ENCODE measurements around the gene RPTOR. TPM values are rescaled to one million over a fixed set of nuclear protein-coding genes. Genes with fewer than 3 reads are reported as not detected.

The RPTOR gene
- polyA plus RNA-seq, 1 experiment = 10.8 TPM

DNA sequence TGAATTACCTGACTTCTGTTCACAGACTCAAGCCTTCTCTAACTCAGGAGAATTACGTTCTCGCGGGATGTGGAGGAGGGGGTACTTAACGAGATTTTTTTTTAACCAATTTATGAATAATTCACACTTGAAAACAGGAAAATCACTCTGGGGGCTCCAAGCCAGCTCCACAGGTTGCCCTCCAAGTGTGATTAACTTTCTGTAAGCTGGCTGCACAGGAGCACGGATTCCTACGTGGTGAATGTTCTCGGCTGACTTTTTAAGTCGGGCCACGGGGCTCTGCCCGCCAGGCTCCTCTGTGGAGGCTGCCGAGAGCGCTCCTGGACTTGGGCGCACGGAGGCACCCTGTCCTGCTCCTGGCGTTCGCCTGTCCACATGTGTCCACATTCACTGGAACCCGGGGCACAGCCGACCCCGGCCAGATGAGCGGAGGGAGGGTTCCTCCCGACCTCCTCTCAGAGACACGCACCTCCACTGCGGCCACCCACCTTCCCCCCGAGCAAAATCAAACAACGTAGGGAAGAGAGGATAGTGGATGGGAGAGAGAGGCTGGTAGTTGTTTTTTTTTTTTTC, 299.9 kb downstream of the RPTOR start:
- TF ChIP-seq, protein P1, sequence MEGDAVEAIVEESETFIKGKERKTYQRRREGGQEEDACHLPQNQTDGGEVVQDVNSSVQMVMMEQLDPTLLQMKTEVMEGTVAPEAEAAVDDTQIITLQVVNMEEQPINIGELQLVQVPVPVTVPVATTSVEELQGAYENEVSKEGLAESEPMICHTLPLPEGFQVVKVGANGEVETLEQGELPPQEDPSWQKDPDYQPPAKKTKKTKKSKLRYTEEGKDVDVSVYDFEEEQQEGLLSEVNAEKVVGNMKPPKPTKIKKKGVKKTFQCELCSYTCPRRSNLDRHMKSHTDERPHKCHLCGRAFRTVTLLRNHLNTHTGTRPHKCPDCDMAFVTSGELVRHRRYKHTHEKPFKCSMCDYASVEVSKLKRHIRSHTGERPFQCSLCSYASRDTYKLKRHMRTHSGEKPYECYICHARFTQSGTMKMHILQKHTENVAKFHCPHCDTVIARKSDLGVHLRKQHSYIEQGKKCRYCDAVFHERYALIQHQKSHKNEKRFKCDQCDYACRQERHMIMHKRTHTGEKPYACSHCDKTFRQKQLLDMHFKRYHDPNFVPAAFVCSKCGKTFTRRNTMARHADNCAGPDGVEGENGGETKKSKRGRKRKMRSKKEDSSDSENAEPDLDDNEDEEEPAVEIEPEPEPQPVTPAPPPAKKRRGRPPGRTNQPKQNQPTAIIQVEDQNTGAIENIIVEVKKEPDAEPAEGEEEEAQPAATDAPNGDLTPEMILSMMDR (IDR thresholded peaks at IDR 0.05; ENCODE audit: insufficient read depth, low read depth, low read length) = no peak
- DNase-seq (ENCODE audit: low read depth) = no peak
- Histone ChIP-seq H3K27me3 (ENCODE audit: control insufficient read depth, insufficient read depth, low read length) (no peaks in the 10 kb centered on the region), H3K4me3 (ENCODE audit: low read depth, low read length) (no peak overlapping the region), H3K36me3 (ENCODE audit: control insufficient read depth, insufficient read depth, low read length) (peaks cover 7% of the 10 kb centered on the region)
- CTCF ChIA-PET = no interaction called here
- POLR2A ChIA-PET = no interaction called here

GRCh38 chr17:80845069-80845862, 300.6 kb downstream of the RPTOR start:
- CTCF ChIA-PET = no interaction called here
- DNase-seq (ENCODE audit: low read depth) = no peak
- no peak overlapping the region for H3K4me3 ChIP-seq (ENCODE audit: low read depth, low read length)
- TF ChIP-seq, protein P1 (IDR thresholded peaks at IDR 0.05; ENCODE audit: insufficient read depth, low read depth, low read length) = no peak
- peaks cover 8% of the 10 kb centered on the region for H3K36me3 ChIP-seq (ENCODE audit: control insufficient read depth, insufficient read depth, low read length)
- POLR2A ChIA-PET = no interaction called here
- no peaks in the 10 kb centered on the region for H3K27me3 ChIP-seq (ENCODE audit: control insufficient read depth, insufficient read depth, low read length)

GRCh38 chr17:80845863-80846671, 301.4 kb downstream of the RPTOR start:
- Histone ChIP-seq H3K4me3 (ENCODE audit: low read depth, low read length) (no peak overlapping the region), H3K36me3 (ENCODE audit: control insufficient read depth, insufficient read depth, low read length) (peaks cover 8% of the 10 kb centered on the region), H3K27me3 (ENCODE audit: control insufficient read depth, insufficient read depth, low read length) (no peaks in the 10 kb centered on the region)
- TF ChIP-seq, protein P1 (IDR thresholded peaks at IDR 0.05; ENCODE audit: insufficient read depth, low read depth, low read length) = no peak
- POLR2A ChIA-PET = no interaction called here
- DNase-seq (ENCODE audit: low read depth) = no peak
- CTCF ChIA-PET = interaction anchor here (1.3 kb wide), 1 partner anchor 11 kb away, joined by 3 read pairs; no protein-coding TSS in a partner anchor

GRCh38 chr17:80846932-80847331, 302.3 kb downstream of the RPTOR start:
- H3K27me3 ChIP-seq (ENCODE audit: control insufficient read depth, insufficient read depth, low read length) = no peaks in the 10 kb centered on the region
- DNase-seq (ENCODE audit: low read depth) = no peak
- POLR2A ChIA-PET = no interaction called here
- peaks cover 8% of the 10 kb centered on the region for H3K36me3 ChIP-seq (ENCODE audit: control insufficient read depth, insufficient read depth, low read length)
- CTCF ChIA-PET = interaction anchor here (1.3 kb wide), 1 partner anchor 10 kb away, joined by 3 read pairs; no protein-coding TSS in a partner anchor
- no peak overlapping the region for H3K4me3 ChIP-seq (ENCODE audit: low read depth, low read length)
- TF ChIP-seq, protein P1 (IDR thresholded peaks at IDR 0.05; ENCODE audit: insufficient read depth, low read depth, low read length) = no peak

Data from BJ (cell line).